HEK293 (cell line): ENCODE data around the gene SPEG.

Experiments
- CTCF ChIA-PET: fragments of 350-600 bp; formaldehyde crosslinking; extraction: SDS; loops from one replicate; lab custom pipeline; 2021; ENCODE audit warnings: antibody characterized with exemption; lab: Yijun Ruan, JAX
- POLR2A ChIA-PET: fragments of 300-600 bp; formaldehyde crosslinking; extraction: SDS; loops from one replicate; lab custom pipeline; 2020; ENCODE audit warnings: antibody characterized with exemption, inconsistent platforms; lab: Yijun Ruan, JAX
- H3K27ac ChIP-seq: fragments of 200-500 bp; sonication (Bioruptor generic); 2 replicates; pipeline ENCODE4 v1.5.1; 2014; ENCODE audit warnings: low read depth, low read length, control low read depth, inconsistent platforms; ENCODE audit errors: extremely low read depth
- H3K36me3 ChIP-seq, 2 experiments: fragments of 200-500 bp in 1 of 2; sonication (Bioruptor generic) in 1 of 2; 1 replicate in 1 of 2; 2 replicates in 1 of 2; pipeline ENCODE4 v1.5.1; 2014 to 2017; ENCODE audit warnings: inconsistent platforms in 2 of 2, low read length in 2 of 2; ENCODE audit not compliant: control insufficient read depth in 2 of 2, insufficient read depth in 1 of 2
- H3K4me1 ChIP-seq: fragments of 200-500 bp; sonication (Bioruptor generic); 2 replicates; pipeline ENCODE4 v1.5.1; 2014; ENCODE audit warnings: mild to moderate bottlenecking, low read length, inconsistent platforms; ENCODE audit not compliant: control insufficient read depth, insufficient read depth
- H3K4me3 ChIP-seq: 2 replicates; pipeline ENCODE4 v1.5.1; 2011; ENCODE audit warnings: low read depth, mild to moderate bottlenecking, control low read depth, low read length, moderate library complexity
- H3K9me3 ChIP-seq: fragments of 200-500 bp; sonication (Bioruptor generic); 2 replicates; pipeline ENCODE4 v1.5.1; 2014; ENCODE audit warnings: low read depth, low read length, inconsistent platforms; ENCODE audit not compliant: control insufficient read depth, insufficient read depth
- HOXC10 ChIP-seq: sonication (generic); formaldehyde crosslinking; IDR thresholded peaks from 2 replicates; pipeline ENCODE4 v1.8.1; 2023; ENCODE audit warnings: mild to moderate bottlenecking, missing genetic modification reagents
- REPIN1 ChIP-seq: fragments of 450-650 bp; formaldehyde crosslinking; IDR thresholded peaks from 2 replicates; pipeline ENCODE4 v1.5.1; 2017; ENCODE audit warnings: missing biosample characterization, missing genetic modification characterization, low read depth
- ZBTB21 ChIP-seq: fragments of 450-650 bp; formaldehyde crosslinking; IDR thresholded peaks from 2 replicates; pipeline ENCODE4 v1.5.1; 2017; ENCODE audit warnings: missing biosample characterization, missing genetic modification characterization
- ZFP3 ChIP-seq: fragments of 450-650 bp; formaldehyde crosslinking; IDR thresholded peaks from 2 replicates; pipeline ENCODE4 v1.5.1; 2016; ENCODE audit warnings: low read depth, missing biosample characterization, missing genetic modification characterization
- ZNF10 ChIP-seq: fragments of 450-650 bp; formaldehyde crosslinking; IDR thresholded peaks from 2 replicates; pipeline ENCODE4 v1.5.1; 2017; ENCODE audit warnings: missing biosample characterization, missing genetic modification characterization
- ZNF221 ChIP-seq: fragments of 450-650 bp; formaldehyde crosslinking; IDR thresholded peaks from 2 replicates; pipeline ENCODE4 v1.5.1; 2017; ENCODE audit warnings: missing biosample characterization, missing genetic modification characterization, borderline replicate concordance
- ZNF23 ChIP-seq: fragments of 450-650 bp; formaldehyde crosslinking; IDR thresholded peaks from 2 replicates; pipeline ENCODE4 v1.5.1; 2016; ENCODE audit warnings: missing biosample characterization, missing genetic modification characterization, borderline replicate concordance
- ZNF324 ChIP-seq: fragments of 450-650 bp; formaldehyde crosslinking; IDR thresholded peaks from 2 replicates; pipeline ENCODE4 v1.5.1; 2016; ENCODE audit warnings: missing biosample characterization, missing genetic modification characterization
- ZNF335 ChIP-seq: fragments of 450-650 bp; formaldehyde crosslinking; conservative IDR thresholded peaks from 2 replicates; pipeline ENCODE4 v1.5.1; 2016; ENCODE audit warnings: missing biosample characterization, missing genetic modification characterization
- ZNF366 ChIP-seq: fragments of 450-650 bp; formaldehyde crosslinking; conservative IDR thresholded peaks from 2 replicates; pipeline ENCODE4 v1.5.1; 2016; ENCODE audit warnings: missing biosample characterization, missing genetic modification characterization
- ZNF404 ChIP-seq: fragments of 450-650 bp; formaldehyde crosslinking; IDR thresholded peaks from 2 replicates; pipeline ENCODE4 v1.5.1; 2017; ENCODE audit warnings: missing biosample characterization, missing genetic modification characterization
- ZNF558 ChIP-seq: fragments of 450-650 bp; formaldehyde crosslinking; IDR thresholded peaks from 2 replicates; pipeline ENCODE4 v1.5.1; 2016; ENCODE audit warnings: missing biosample characterization, missing genetic modification characterization
- ZNF629 ChIP-seq: fragments of 450-650 bp; formaldehyde crosslinking; IDR thresholded peaks from 2 replicates; pipeline ENCODE4 v1.5.1; 2017; ENCODE audit warnings: missing biosample characterization, missing genetic modification characterization
- ZNF670 ChIP-seq: fragments of 450-650 bp; formaldehyde crosslinking; IDR thresholded peaks from 2 replicates; pipeline ENCODE4 v1.5.1; 2016; ENCODE audit warnings: missing biosample characterization, missing genetic modification characterization, low read depth
- ZNF768 ChIP-seq: fragments of 450-650 bp; formaldehyde crosslinking; IDR thresholded peaks from 2 replicates; pipeline ENCODE4 v1.5.1; 2018; ENCODE audit warnings: missing biosample characterization, mild to moderate bottlenecking, missing genetic modification characterization
- ZSCAN5A ChIP-seq: fragments of 450-650 bp; formaldehyde crosslinking; IDR thresholded peaks from 2 replicates; pipeline ENCODE4 v1.5.1; 2016; ENCODE audit warnings: missing biosample characterization, missing genetic modification characterization
- TF ChIP-seq, protein P1 (sequence below): fragments of 450-650 bp; IDR thresholded peaks from 2 replicates; pipeline ENCODE4 v1.5.1; 2018; ENCODE audit warnings: missing biosample characterization, mild to moderate bottlenecking, missing genetic modification characterization
- TF ChIP-seq, protein P2 (sequence below): fragments of 450-650 bp; formaldehyde crosslinking; IDR thresholded peaks from 2 replicates; pipeline ENCODE4 v1.5.1; 2016; ENCODE audit warnings: missing biosample characterization, missing genetic modification characterization
- TF ChIP-seq, protein P3 (sequence below): fragments of 450-650 bp; formaldehyde crosslinking; IDR thresholded peaks from 2 replicates; pipeline ENCODE4 v1.5.1; 2016; ENCODE audit warnings: missing biosample characterization, missing genetic modification characterization, low read depth
- TF ChIP-seq, protein P4 (sequence below): fragments of 450-650 bp; formaldehyde crosslinking; IDR thresholded peaks from 2 replicates; pipeline ENCODE4 v1.5.1; 2016; ENCODE audit warnings: missing biosample characterization, missing genetic modification characterization

SPEG gene

GRCh38 chr2:219405451-219405850 is 29.2 kb upstream of the SPEG start (continued):
- TF ChIP-seq ZSCAN5A (tag by site-specific recombination) (no peak), REPIN1 (no peak), ZNF670 (tag by site-specific recombination) (no peak), ZNF221 (tag by site-specific recombination) (no peak), HOXC10 (no peak), ZNF558 (tag by site-specific recombination) (no peak), ZNF324 (tag by site-specific recombination) (no peak), ZNF404 (tag by site-specific recombination) (no peak)
- TF ChIP-seq, protein P1, sequence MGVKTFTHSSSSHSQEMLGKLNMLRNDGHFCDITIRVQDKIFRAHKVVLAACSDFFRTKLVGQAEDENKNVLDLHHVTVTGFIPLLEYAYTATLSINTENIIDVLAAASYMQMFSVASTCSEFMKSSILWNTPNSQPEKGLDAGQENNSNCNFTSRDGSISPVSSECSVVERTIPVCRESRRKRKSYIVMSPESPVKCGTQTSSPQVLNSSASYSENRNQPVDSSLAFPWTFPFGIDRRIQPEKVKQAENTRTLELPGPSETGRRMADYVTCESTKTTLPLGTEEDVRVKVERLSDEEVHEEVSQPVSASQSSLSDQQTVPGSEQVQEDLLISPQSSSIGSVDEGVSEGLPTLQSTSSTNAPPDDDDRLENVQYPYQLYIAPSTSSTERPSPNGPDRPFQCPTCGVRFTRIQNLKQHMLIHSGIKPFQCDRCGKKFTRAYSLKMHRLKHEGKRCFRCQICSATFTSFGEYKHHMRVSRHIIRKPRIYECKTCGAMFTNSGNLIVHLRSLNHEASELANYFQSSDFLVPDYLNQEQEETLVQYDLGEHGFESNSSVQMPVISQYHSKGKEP, result no peak
- TF ChIP-seq, protein P2, sequence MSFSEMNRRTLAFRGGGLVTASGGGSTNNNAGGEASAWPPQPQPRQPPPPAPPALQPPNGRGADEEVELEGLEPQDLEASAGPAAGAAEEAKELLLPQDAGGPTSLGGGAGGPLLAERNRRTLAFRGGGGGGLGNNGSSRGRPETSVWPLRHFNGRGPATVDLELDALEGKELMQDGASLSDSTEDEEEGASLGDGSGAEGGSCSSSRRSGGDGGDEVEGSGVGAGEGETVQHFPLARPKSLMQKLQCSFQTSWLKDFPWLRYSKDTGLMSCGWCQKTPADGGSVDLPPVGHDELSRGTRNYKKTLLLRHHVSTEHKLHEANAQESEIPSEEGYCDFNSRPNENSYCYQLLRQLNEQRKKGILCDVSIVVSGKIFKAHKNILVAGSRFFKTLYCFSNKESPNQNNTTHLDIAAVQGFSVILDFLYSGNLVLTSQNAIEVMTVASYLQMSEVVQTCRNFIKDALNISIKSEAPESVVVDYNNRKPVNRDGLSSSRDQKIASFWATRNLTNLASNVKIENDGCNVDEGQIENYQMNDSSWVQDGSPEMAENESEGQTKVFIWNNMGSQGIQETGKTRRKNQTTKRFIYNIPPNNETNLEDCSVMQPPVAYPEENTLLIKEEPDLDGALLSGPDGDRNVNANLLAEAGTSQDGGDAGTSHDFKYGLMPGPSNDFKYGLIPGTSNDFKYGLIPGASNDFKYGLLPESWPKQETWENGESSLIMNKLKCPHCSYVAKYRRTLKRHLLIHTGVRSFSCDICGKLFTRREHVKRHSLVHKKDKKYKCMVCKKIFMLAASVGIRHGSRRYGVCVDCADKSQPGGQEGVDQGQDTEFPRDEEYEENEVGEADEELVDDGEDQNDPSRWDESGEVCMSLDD (tag by site-specific recombination), result no peak
- TF ChIP-seq, protein P3, sequence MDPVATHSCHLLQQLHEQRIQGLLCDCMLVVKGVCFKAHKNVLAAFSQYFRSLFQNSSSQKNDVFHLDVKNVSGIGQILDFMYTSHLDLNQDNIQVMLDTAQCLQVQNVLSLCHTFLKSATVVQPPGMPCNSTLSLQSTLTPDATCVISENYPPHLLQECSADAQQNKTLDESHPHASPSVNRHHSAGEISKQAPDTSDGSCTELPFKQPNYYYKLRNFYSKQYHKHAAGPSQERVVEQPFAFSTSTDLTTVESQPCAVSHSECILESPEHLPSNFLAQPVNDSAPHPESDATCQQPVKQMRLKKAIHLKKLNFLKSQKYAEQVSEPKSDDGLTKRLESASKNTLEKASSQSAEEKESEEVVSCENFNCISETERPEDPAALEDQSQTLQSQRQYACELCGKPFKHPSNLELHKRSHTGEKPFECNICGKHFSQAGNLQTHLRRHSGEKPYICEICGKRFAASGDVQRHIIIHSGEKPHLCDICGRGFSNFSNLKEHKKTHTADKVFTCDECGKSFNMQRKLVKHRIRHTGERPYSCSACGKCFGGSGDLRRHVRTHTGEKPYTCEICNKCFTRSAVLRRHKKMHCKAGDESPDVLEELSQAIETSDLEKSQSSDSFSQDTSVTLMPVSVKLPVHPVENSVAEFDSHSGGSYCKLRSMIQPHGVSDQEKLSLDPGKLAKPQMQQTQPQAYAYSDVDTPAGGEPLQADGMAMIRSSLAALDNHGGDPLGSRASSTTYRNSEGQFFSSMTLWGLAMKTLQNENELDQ (tag by site-specific recombination), result no peak

GRCh38 chr2:219405958-219406860 is 28.4 kb upstream of the SPEG start:
- Histone ChIP-seq H3K9me3 (no peaks in the 10 kb centered on the region), H3K36me3 (no peaks in the 10 kb centered on the region), H3K27ac (no peak overlapping the region), H3K4me3 (no peak overlapping the region), H3K4me1 (peaks cover under 1% of the 10 kb centered on the region; the same call in 1 of the 2 replicates)
- CTCF ChIA-PET, result interaction anchor here (0.7 to 9.6 kb wide), 2 partner anchors 67 to 121 kb away, joined by 3 to 196 read pairs; no protein-coding TSS in a partner anchor
- TF ChIP-seq ZNF23, result no peak
- no peak for TF ChIP-seq ZFP3 (tag by site-specific recombination)
- peak; percentile 70; the same call in 1 of the 2 replicates for TF ChIP-seq ZNF768 (tag by site-specific recombination)
- POLR2A ChIA-PET, result no interaction called here

- Histone ChIP-seq H3K9me3 (no peaks in the 10 kb centered on the region), H3K4me3 (no peak overlapping the region), H3K4me1 (no peaks in the 10 kb centered on the region), H3K36me3 (no peaks in the 10 kb centered on the region), H3K27ac (no peak overlapping the region)
- ChIA-PET POLR2A (no interaction called here), CTCF (interaction anchor here (1.3 to 2.8 kb wide), 2 partner anchors 121 to 123 kb away, joined by 3 to 12 read pairs; no protein-coding TSS in a partner anchor)
- TF ChIP-seq ZBTB21 (tag by site-specific recombination) (peak; percentile 39), ZNF10 (no peak), ZNF366 (0 out of 2 replicates have a peak, but pooled peaks have one; percentile 30), ZNF335 (tag by site-specific recombination) (peak; percentile 33; the same call in 1 of the 2 replicates), ZNF629 (tag by site-specific recombination) (0 out of 2 replicates have a peak, but pooled peaks have one; percentile 30)
- TF ChIP-seq, protein P4, sequence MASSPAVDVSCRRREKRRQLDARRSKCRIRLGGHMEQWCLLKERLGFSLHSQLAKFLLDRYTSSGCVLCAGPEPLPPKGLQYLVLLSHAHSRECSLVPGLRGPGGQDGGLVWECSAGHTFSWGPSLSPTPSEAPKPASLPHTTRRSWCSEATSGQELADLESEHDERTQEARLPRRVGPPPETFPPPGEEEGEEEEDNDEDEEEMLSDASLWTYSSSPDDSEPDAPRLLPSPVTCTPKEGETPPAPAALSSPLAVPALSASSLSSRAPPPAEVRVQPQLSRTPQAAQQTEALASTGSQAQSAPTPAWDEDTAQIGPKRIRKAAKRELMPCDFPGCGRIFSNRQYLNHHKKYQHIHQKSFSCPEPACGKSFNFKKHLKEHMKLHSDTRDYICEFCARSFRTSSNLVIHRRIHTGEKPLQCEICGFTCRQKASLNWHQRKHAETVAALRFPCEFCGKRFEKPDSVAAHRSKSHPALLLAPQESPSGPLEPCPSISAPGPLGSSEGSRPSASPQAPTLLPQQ (tag by site-specific recombination), result 0 out of 2 replicates have a peak, but pooled peaks have one; percentile 38
These were observed 27.8 kb upstream of the SPEG start for GRCh38 chr2:219406861-219407230.
